Measurements from ENCODE around the gene TAS2R20.

TAS2R20 gene

DNA sequence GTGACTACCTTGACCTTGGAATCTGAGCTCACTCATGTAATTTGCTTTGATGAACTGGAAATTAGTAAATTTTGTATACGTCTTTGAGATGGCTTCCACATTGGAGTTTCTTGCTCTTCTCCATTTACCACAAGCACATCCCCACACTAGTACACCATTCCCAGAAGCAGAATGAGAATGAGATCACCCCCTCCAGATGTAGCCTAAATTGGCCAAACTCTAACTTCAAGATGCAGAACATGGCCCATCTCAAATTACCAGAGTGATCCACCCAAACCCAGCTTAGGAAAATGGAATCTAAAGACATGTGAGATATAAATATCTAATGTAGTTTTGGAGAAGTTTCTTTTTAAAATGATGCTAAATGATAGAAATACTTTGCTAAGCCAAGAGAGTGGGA lies 9.5 kb upstream of the TAS2R20 start:
- no peak overlapping the region for H3K4me3 ChIP-seq (ENCODE audit: insufficient read depth in 1 of 2, low read depth in 1 of 2, low read length in 2 of 2)
- no peaks in the 10 kb centered on the region for H3K9me3 ChIP-seq (ENCODE audit: control insufficient read depth, low read length)
- no peak overlapping the region for H2BK15ac ChIP-seq (ENCODE audit: low read depth, poor library complexity, severe bottlenecking)
- H4K8ac ChIP-seq (ENCODE audit: low read length) = no peak overlapping the region
- H3K9ac ChIP-seq (ENCODE audit: low read length) = no peak overlapping the region
- H2AK5ac ChIP-seq (ENCODE audit: low read length, severe bottlenecking) = no peak overlapping the region
- no peak overlapping the region for H3K23ac ChIP-seq (ENCODE audit: low read length in 2 of 2)
- no peak overlapping the region for H3K18ac ChIP-seq (ENCODE audit: low read depth in 1 of 2, low read length in 2 of 2)
- no peak overlapping the region for H3K4ac ChIP-seq (ENCODE audit: low read depth in 1 of 2, low read length in 2 of 2)
- 100% methylated on average over 1 of the region's 1 CpG for WGBS
- no peaks in the 10 kb centered on the region for H3K79me1 ChIP-seq (replicated peaks; ENCODE audit: low read length, poor library complexity, severe bottlenecking)
- no peaks in the 10 kb centered on the region for H3K27me3 ChIP-seq (ENCODE audit: control insufficient read depth in 1 of 2, insufficient read depth in 1 of 2, low read length in 2 of 2)
- H2BK12ac ChIP-seq (ENCODE audit: low read length in 2 of 2) = no peak overlapping the region
- H3K4me2 ChIP-seq (ENCODE audit: low read length, poor library complexity, severe bottlenecking) = no peak overlapping the region
- no peak overlapping the region for H3K27ac ChIP-seq (ENCODE audit: low read length, poor library complexity, severe bottlenecking)
- no peak overlapping the region for H2AFZ ChIP-seq (ENCODE audit: low read depth, low read length)
- H4K91ac ChIP-seq (ENCODE audit: low read length) = no peak overlapping the region
- H3K4me1 ChIP-seq (ENCODE audit: control insufficient read depth, insufficient read depth, low read depth, low read length) = no peaks in the 10 kb centered on the region
- no peaks in the 10 kb centered on the region for H3K36me3 ChIP-seq (ENCODE audit: control insufficient read depth in 1 of 2, insufficient read depth in 2 of 2, low read depth in 1 of 2, low read length in 2 of 2)
- no peak for DNase-seq
- H3K14ac ChIP-seq (ENCODE audit: low read length in 2 of 2) = no peak overlapping the region
- H2BK120ac ChIP-seq (ENCODE audit: low read depth, low read length) = no peak overlapping the region
- H2BK5ac ChIP-seq (ENCODE audit: low read depth, low read length, poor library complexity, severe bottlenecking) = no peak overlapping the region

DNA sequence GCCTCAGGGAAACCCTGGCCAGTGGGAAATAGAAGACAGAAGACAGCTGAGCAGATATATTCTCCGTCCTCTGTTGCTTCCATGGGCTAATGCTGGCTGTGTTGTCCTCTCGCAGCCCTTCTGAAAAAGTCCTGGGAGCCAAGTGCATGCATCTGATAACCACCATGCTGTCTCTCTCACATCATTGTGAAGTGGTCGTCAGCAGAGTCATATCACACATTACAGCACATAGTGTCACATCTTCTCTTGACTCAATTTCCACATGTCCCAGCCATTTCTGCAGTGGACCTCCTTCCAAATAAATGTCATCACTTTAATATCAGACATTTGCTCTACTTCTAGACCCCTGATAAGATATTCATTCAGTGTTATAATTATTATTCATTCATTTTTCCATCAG lies 3.8 kb downstream of the TAS2R20 start:
- Histone ChIP-seq H3K14ac (ENCODE audit: low read length in 2 of 2) (no peak overlapping the region), H3K4me2 (ENCODE audit: low read length, poor library complexity, severe bottlenecking) (no peak overlapping the region), H3K23ac (ENCODE audit: low read length in 2 of 2) (no peak overlapping the region), H3K27me3 (ENCODE audit: control insufficient read depth in 1 of 2, insufficient read depth in 1 of 2, low read length in 2 of 2) (no peaks in the 10 kb centered on the region), H3K79me1 (replicated peaks; ENCODE audit: low read length, poor library complexity, severe bottlenecking) (peaks cover 18% of the 10 kb centered on the region), H2BK15ac (ENCODE audit: low read depth, poor library complexity, severe bottlenecking) (no peak overlapping the region), H3K36me3 (ENCODE audit: control insufficient read depth in 1 of 2, insufficient read depth in 2 of 2, low read depth in 1 of 2, low read length in 2 of 2) (peaks cover 8 to 21% of the 10 kb centered on the region in 2 experiments), H3K18ac (ENCODE audit: low read depth in 1 of 2, low read length in 2 of 2) (no peak overlapping the region), H2BK12ac (ENCODE audit: low read length in 2 of 2) (no peak overlapping the region), H3K9ac (ENCODE audit: low read length) (no peak overlapping the region), H3K9me3 (ENCODE audit: control insufficient read depth, low read length) (peaks cover 21% of the 10 kb centered on the region), H3K4ac (ENCODE audit: low read depth in 1 of 2, low read length in 2 of 2) (no peak overlapping the region), H2BK120ac (ENCODE audit: low read depth, low read length) (no peak overlapping the region), H4K8ac (ENCODE audit: low read length) (no peak overlapping the region), H3K27ac (ENCODE audit: low read length, poor library complexity, severe bottlenecking) (no peak overlapping the region), H3K4me3 (ENCODE audit: insufficient read depth in 1 of 2, low read depth in 1 of 2, low read length in 2 of 2) (no peak overlapping the region), H2AFZ (ENCODE audit: low read depth, low read length) (no peak overlapping the region), H2AK5ac (ENCODE audit: low read length, severe bottlenecking) (no peak overlapping the region), H3K4me1 (ENCODE audit: control insufficient read depth, insufficient read depth, low read depth, low read length) (no peaks in the 10 kb centered on the region), H4K91ac (ENCODE audit: low read length) (no peak overlapping the region), H2BK5ac (ENCODE audit: low read depth, low read length, poor library complexity, severe bottlenecking) (no peak overlapping the region)
- DNase-seq = no peak
- WGBS = 86% methylated on average over 3 of the region's 3 CpGs

- Histone ChIP-seq H2BK5ac (ENCODE audit: low read depth, low read length, poor library complexity, severe bottlenecking) (no peak overlapping the region), H3K4me3 (ENCODE audit: insufficient read depth in 1 of 2, low read depth in 1 of 2, low read length in 2 of 2) (no peak overlapping the region), H3K79me1 (replicated peaks; ENCODE audit: low read length, poor library complexity, severe bottlenecking) (peaks cover 17% of the 10 kb centered on the region), H2AK5ac (ENCODE audit: low read length, severe bottlenecking) (no peak overlapping the region), H3K27ac (ENCODE audit: low read length, poor library complexity, severe bottlenecking) (no peak overlapping the region), H3K18ac (ENCODE audit: low read depth in 1 of 2, low read length in 2 of 2) (no peak overlapping the region), H3K36me3 (ENCODE audit: control insufficient read depth in 1 of 2, insufficient read depth in 2 of 2, low read depth in 1 of 2, low read length in 2 of 2) (peaks cover 6 to 14% of the 10 kb centered on the region in 2 experiments), H3K4ac (ENCODE audit: low read depth in 1 of 2, low read length in 2 of 2) (no peak overlapping the region), H4K8ac (ENCODE audit: low read length) (no peak overlapping the region), H3K4me1 (ENCODE audit: control insufficient read depth, insufficient read depth, low read depth, low read length) (no peaks in the 10 kb centered on the region), H3K4me2 (ENCODE audit: low read length, poor library complexity, severe bottlenecking) (no peak overlapping the region), H3K9me3 (ENCODE audit: control insufficient read depth, low read length) (peaks cover 21% of the 10 kb centered on the region), H2BK12ac (ENCODE audit: low read length in 2 of 2) (no peak overlapping the region), H3K23ac (ENCODE audit: low read length in 2 of 2) (no peak overlapping the region), H2BK120ac (ENCODE audit: low read depth, low read length) (no peak overlapping the region), H2AFZ (ENCODE audit: low read depth, low read length) (no peak overlapping the region), H3K27me3 (ENCODE audit: control insufficient read depth in 1 of 2, insufficient read depth in 1 of 2, low read length in 2 of 2) (no peaks in the 10 kb centered on the region), H3K14ac (ENCODE audit: low read length in 2 of 2) (no peak overlapping the region), H4K91ac (ENCODE audit: low read length) (no peak overlapping the region), H2BK15ac (ENCODE audit: low read depth, poor library complexity, severe bottlenecking) (no peak overlapping the region), H3K9ac (ENCODE audit: low read length) (no peak overlapping the region)
- 100% methylated on average over 1 of the region's 2 CpGs for WGBS
- DNase-seq = no peak
These were observed 9.0 kb downstream of the TAS2R20 start for GRCh38 chr12:10989107-10989506.

- no peaks in the 10 kb centered on the region for H3K4me1 ChIP-seq (ENCODE audit: control insufficient read depth, insufficient read depth, low read depth, low read length)
- H3K27me3 ChIP-seq (ENCODE audit: control insufficient read depth in 1 of 2, insufficient read depth in 1 of 2, low read length in 2 of 2) = no peaks in the 10 kb centered on the region
- H3K4me3 ChIP-seq (ENCODE audit: insufficient read depth in 1 of 2, low read depth in 1 of 2, low read length in 2 of 2) = no peak within 1 kb of the TSS
- no peak within 1 kb of the TSS for H3K4me2 ChIP-seq (ENCODE audit: low read length, poor library complexity, severe bottlenecking)
- no peak within 1 kb of the TSS for H2BK120ac ChIP-seq (ENCODE audit: low read depth, low read length)
- H4K91ac ChIP-seq (ENCODE audit: low read length) = no peak within 1 kb of the TSS
- no peak within 1 kb of the TSS for H3K14ac ChIP-seq (ENCODE audit: low read length in 2 of 2)
- H3K27ac ChIP-seq (ENCODE audit: low read length, poor library complexity, severe bottlenecking) = no peak within 1 kb of the TSS
- no peak within 1 kb of the TSS for H3K18ac ChIP-seq (ENCODE audit: low read depth in 1 of 2, low read length in 2 of 2)
- no peak within 1 kb of the TSS for H4K8ac ChIP-seq (ENCODE audit: low read length)
- no peak within 1 kb of the TSS for H2BK12ac ChIP-seq (ENCODE audit: low read length in 2 of 2)
- H3K23ac ChIP-seq (ENCODE audit: low read length in 2 of 2) = no peak within 1 kb of the TSS
- peaks cover 21% of the 10 kb centered on the region for H3K9me3 ChIP-seq (ENCODE audit: control insufficient read depth, low read length)
- no peak for DNase-seq
- peaks cover 0 to 11% of the 10 kb centered on the region in 2 experiments for H3K36me3 ChIP-seq (ENCODE audit: control insufficient read depth in 1 of 2, insufficient read depth in 2 of 2, low read depth in 1 of 2, low read length in 2 of 2)
- no CpG with 5 or more reads among the region's 2 CpGs for WGBS
- no peak within 1 kb of the TSS for H3K4ac ChIP-seq (ENCODE audit: low read depth in 1 of 2, low read length in 2 of 2)
- H2AFZ ChIP-seq (ENCODE audit: low read depth, low read length) = no peak within 1 kb of the TSS
- no peak within 1 kb of the TSS for H3K9ac ChIP-seq (ENCODE audit: low read length)
- peaks cover 8% of the 10 kb centered on the region for H3K79me1 ChIP-seq (replicated peaks; ENCODE audit: low read length, poor library complexity, severe bottlenecking)
- H2BK15ac ChIP-seq (ENCODE audit: low read depth, poor library complexity, severe bottlenecking) = no peak within 1 kb of the TSS
- H2BK5ac ChIP-seq (ENCODE audit: low read depth, low read length, poor library complexity, severe bottlenecking) = no peak within 1 kb of the TSS
- H2AK5ac ChIP-seq (ENCODE audit: low read length, severe bottlenecking) = no peak within 1 kb of the TSS
These were observed 11.3 kb downstream of the TAS2R20 start, which contains the start of gene TAS2R50 for GRCh38 chr12:10986812-10987211. Gene TAS2R50, minus strand, starts transcription at chr12:10986912. Its CDS starts 52 bp downstream, at chr12:10986860.

Data from mesenchymal stem cell (in vitro differentiated cells and primary cell).